Stimulated activated naive CD8-positive, alpha-beta T cell treated with anti-CD3 and anti-CD28 coated beads, Interleukin-15, Interleukin-2, amounts not matched to agents 100 ng/mL and 50 ng/mL, for 24 hours (primary cell): ENCODE data around the gene GCSAML.
"Not testable (repeated sequence)": the region's sequence is repeated elsewhere in the genome, so short reads cannot be mapped to it uniquely, and the experiment has no call there.

Experiments
- H3K27ac Mint-ChIP-seq: one replicate; pipeline ENCODE4 v1.8.0; 2021; ENCODE audit warnings: mild to moderate bottlenecking, mixed read lengths
- H3K27me3 Mint-ChIP-seq: one replicate; pipeline ENCODE4 v1.8.0; 2021; ENCODE audit warnings: mixed read lengths
- H3K36me3 Mint-ChIP-seq: one replicate; pipeline ENCODE4 v1.8.0; 2021; ENCODE audit warnings: low read depth, mixed read lengths
- H3K4me1 Mint-ChIP-seq: one replicate; pipeline ENCODE4 v1.8.0; 2021; ENCODE audit warnings: low read depth, mixed read lengths
- H3K4me3 Mint-ChIP-seq: one replicate; pipeline ENCODE4 v1.8.0; 2021; ENCODE audit warnings: mild to moderate bottlenecking, mixed read lengths
- H3K9me3 Mint-ChIP-seq: one replicate; pipeline ENCODE4 v1.8.0; 2021; ENCODE audit warnings: mixed read lengths

The GCSAML gene

DNA sequence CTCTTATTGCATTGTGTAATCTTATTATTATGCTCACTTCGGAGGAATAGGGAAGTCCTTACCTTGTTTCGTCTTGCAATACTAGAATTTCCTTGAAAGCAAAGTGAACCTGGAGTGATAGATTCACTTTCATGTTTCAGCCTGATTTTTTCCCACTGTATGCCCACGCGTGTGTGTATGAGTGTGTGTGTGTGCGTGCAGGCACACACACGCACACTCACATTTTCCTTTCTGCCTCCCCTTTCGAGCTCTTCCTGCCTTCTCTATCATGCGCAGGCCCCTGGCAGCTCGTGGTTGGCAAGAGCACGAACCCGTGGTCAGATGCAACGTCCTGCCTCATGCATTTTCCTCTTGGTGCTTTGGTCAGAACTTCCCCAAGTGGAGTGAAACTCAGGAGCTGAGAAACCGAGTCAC, at the start of gene GCSAML:
TSS of gene GCSAML (plus strand) at position 366 of the 414 bp plus-strand sequence. CDS start 58 bp downstream, outside the sequence.
- no peak within 1 kb of the TSS for H3K4me3 Mint-ChIP-seq

DNA sequence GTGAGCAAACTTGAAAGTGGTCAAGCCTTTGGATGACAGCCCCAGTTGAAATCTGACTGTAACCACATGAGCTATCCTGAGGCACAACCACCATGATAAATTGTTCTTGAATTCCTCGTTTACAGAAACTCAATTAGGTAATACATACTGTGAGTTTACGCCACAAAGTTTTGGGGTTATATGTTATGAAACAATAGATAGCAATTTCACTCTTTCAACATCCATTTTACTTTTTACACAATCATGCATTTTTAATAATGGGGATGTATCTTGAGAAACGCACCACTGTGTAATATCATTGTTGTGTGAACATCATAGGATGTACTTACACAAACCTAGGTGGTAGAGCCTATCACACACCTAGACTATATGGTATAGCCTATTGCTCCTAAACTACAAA, 48.1 kb upstream of the GCSAML start:
- Mint-ChIP-seq H3K4me3 (no peak overlapping the region), H3K27ac (no peak overlapping the region), H3K36me3 (no peaks in the 10 kb centered on the region), H3K4me1 (no peaks in the 10 kb centered on the region), H3K9me3 (no peaks in the 10 kb centered on the region), H3K27me3 (peaks cover 10% of the 10 kb centered on the region)

More for the DNA sequence above, at the start of gene GCSAML:
- H3K4me1 Mint-ChIP-seq: peaks cover 15% of the 10 kb centered on the region
- H3K36me3 Mint-ChIP-seq: no peaks in the 10 kb centered on the region
- H3K9me3 Mint-ChIP-seq: no peaks in the 10 kb centered on the region
- peak within 1 kb of the TSS; percentile 14 for H3K27ac Mint-ChIP-seq
- peaks cover 31% of the 10 kb centered on the region for H3K27me3 Mint-ChIP-seq

DNA sequence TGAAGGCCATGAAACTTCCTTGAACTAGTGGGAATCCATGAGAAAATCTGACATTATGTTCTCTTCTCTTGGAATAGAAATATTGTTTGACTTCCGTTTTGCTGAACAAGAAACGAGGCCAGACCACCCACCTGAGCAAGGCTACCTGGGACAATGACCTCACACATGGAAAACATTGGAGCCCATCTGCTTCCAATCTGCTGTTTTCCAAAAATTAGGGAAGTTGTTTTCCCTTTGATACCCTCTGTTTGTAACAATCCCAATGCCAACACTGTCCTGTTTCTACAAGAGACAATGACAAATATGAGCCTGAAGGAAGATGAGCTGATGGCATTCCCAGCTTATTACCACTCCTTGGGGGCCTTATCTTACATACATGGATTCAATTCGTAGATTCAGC, 42.1 kb upstream of the GCSAML start:
- Mint-ChIP-seq H3K27me3 (peaks cover 9% of the 10 kb centered on the region), H3K36me3 (no peaks in the 10 kb centered on the region), H3K9me3 (no peaks in the 10 kb centered on the region), H3K4me3 (no peak overlapping the region), H3K4me1 (no peaks in the 10 kb centered on the region), H3K27ac (no peak overlapping the region)

DNA sequence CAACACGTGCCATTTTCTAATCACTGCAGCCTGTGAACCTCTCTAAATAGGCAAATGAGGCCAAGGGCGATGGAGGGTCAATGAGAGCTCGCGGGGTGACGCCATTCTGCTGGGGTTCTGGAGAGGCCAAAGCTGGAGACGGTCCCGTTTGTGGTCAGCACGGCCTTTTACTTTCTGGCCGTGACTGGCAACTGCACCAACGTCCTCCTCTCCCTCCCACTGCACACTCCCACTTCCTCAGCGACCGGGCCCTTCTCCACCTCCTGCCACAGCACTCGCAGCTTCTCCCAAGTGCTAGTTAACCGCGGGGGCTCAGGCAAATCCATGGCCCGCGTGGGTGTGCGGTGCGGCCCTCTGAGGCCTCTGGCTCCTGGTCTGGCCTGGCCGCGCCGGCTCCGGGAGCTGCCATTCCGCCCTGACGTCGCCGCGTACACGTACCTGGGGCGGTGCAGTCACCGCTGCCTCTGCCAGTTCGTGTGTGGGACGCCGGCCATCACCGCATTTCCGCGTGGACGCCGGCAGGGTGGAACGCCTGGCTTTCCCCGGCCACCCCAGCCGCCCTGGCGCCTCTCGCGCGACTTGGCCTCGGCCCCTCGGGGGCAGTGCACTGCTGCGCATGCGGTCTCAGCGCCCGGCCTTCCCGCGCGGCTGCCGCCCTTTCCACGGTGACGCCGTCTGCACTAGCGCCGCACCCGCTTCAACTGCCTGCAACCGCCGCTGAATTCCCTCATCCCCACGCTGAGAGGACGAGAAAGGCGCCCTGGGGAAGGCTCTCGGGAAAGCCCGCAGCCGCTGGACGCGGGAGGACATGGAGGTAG, 30.9 kb upstream of the GCSAML start:
- H3K27me3 Mint-ChIP-seq: peaks cover 24% of the 10 kb centered on the region
- H3K27ac Mint-ChIP-seq: no peak overlapping the region
- H3K4me1 Mint-ChIP-seq: no peaks in the 10 kb centered on the region
- peaks cover 1% of the 10 kb centered on the region for H3K9me3 Mint-ChIP-seq
- no peak overlapping the region for H3K4me3 Mint-ChIP-seq
- H3K36me3 Mint-ChIP-seq: no peaks in the 10 kb centered on the region

DNA sequence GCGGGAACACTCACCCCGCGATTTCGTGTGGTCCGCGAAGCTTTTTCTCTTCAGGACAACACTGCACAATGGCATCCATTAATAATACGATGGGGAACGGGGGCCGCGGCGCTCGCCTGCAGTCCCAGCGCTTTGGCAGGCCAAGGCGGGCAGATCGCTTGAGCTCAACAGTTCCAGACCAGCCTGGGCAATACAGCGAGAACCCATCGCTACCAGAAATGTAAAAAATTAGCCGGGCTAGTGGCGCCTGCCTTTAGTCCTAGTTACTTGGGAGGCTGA, 30.4 kb upstream of the GCSAML start:
- Mint-ChIP-seq H3K27me3 (peaks cover 24% of the 10 kb centered on the region), H3K4me3 (no peak overlapping the region), H3K9me3 (peaks cover 3% of the 10 kb centered on the region), H3K27ac (no peak overlapping the region), H3K36me3 (no peaks in the 10 kb centered on the region), H3K4me1 (no peaks in the 10 kb centered on the region)

DNA sequence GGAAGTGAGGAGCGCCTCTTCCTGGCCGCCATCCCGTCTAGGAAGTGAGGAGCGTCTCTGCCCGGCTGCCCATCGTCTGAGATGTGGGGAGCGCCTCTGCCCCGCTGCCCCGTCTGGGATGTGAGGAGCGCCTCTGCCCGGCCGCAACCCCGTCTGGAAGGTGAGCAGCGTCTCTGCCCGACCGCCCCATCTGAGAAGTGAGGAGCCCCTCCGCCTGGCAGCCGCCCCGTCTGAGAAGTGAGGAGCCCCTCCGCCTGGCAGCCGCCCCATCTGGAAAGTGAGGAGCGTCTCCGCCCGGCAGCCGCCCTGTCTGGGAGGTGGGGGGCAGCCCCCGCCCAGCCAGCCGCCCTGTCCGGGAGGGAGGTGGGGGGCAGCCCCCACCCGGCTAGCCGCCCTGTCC, 27.0 kb upstream of the GCSAML start:
- not testable (repeated sequence) for H3K27ac Mint-ChIP-seq, H3K36me3 Mint-ChIP-seq, H3K4me3 Mint-ChIP-seq, H3K4me1 Mint-ChIP-seq, H3K9me3 Mint-ChIP-seq
- peaks cover 23% of the 10 kb centered on the region for H3K27me3 Mint-ChIP-seq

DNA sequence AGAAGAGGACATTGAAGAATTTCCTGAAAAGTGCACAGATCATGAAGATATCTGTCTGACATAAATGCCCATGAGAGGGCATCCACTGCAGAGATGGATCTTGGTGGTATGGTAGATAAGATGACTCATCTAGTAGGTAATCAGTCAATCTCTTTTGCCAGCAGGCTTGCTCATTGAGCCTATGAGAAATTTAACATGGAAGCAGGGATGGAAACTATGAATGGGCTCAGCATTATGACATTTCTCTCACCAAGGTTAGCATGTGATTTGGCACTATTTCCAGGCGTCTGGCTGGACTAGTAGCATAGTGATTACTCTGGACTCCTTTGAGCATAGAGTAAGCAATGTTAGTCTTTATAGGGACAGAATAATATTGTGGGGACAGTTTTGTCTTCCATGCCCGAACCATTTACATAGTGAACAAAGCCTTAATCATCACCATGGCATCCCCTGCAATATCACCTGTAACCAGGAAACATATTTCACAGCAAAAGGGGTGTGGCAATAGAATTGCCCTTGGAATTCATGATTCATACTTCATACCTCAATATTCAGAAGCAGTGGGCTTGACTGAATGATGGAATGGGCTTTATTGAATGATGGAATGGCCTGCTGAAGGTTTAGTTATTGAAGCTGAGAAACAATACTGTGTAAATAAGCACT, 20.0 kb upstream of the GCSAML start:
- Mint-ChIP-seq H3K36me3 (no peaks in the 10 kb centered on the region), H3K4me3 (no peak overlapping the region), H3K4me1 (peaks cover 15% of the 10 kb centered on the region), H3K27me3 (peaks cover 19% of the 10 kb centered on the region), H3K9me3 (no peaks in the 10 kb centered on the region), H3K27ac (no peak overlapping the region)

DNA sequence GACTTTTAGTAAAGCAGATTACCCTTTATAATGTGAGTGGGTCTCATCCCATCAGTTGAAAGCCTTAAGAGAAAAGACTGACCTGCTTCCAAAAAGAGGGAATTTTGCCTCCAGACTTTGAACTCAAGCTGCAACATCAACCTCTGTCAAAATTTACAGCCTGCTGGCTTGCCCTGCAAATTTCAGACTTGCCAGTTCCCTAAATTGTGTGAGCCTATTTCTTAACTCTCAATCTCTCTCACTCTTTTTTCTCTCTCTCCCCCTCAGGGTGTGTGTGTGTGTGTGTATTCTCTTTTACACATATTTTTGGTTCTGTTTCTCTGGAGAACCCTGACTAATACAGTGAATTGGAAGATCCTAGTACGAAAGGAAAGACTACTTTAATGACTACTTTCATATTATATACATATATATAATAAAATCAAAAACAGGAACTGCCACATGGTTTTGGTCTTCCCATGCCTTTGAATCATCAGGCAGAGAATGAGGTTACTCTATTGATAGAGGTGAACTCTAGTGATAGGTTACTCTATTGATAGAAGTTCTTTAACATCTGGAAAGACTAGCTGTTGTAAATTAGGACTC, 19.1 kb upstream of the GCSAML start:
- H3K4me3 Mint-ChIP-seq: no peak overlapping the region
- H3K9me3 Mint-ChIP-seq: no peaks in the 10 kb centered on the region
- peaks cover 15% of the 10 kb centered on the region for H3K4me1 Mint-ChIP-seq
- H3K36me3 Mint-ChIP-seq: no peaks in the 10 kb centered on the region
- H3K27ac Mint-ChIP-seq: no peak overlapping the region
- H3K27me3 Mint-ChIP-seq: peaks cover 14% of the 10 kb centered on the region

DNA sequence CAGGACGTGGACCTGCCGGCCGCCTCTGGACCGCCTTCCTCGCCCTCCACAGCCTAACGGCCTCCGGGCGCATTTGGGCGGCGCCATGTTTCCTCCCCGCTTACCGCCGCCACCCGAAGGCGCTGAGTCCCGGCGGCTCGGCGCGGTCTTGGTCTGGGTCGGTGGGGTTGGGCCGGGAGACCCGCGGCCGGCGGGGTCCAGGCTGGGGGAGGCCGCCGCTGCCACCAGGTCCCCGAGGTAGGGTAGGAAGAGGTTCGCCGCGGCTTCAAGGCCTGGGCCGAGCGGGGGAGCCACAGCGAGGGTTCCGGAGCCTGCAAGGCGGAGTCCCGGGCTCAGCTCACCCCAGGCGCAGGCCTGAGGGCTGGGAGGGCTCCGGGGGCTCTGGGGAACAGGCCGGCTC, 18.1 kb upstream of the GCSAML start:
- Mint-ChIP-seq H3K4me1 (peaks cover 15% of the 10 kb centered on the region), H3K27ac (no peak overlapping the region), H3K36me3 (no peaks in the 10 kb centered on the region), H3K4me3 (no peak overlapping the region), H3K27me3 (peaks cover 17% of the 10 kb centered on the region), H3K9me3 (no peaks in the 10 kb centered on the region)

DNA sequence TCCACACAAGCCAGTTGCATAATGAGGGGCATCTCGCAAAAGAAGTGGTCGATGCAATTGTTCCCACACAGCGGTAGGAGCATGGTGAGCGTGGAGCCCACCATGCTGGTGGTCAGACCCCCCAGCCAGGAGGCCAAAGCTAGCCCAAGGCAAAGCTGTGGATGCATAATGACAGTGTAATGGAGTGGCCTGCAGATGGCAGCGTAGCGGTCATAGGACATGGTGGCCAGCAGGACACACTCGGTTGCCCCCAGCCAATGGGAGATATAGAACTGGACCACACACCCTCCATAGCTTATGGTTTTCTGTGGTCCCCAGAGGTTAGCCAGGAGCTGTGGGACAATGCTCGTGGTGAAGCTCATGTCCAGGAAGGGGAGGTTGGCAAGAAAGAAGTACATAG, 17.0 kb upstream of the GCSAML start:
- no peak overlapping the region for H3K4me3 Mint-ChIP-seq
- peaks cover 9% of the 10 kb centered on the region for H3K27me3 Mint-ChIP-seq
- peaks cover 15% of the 10 kb centered on the region for H3K4me1 Mint-ChIP-seq
- H3K9me3 Mint-ChIP-seq: no peaks in the 10 kb centered on the region
- H3K27ac Mint-ChIP-seq: no peak overlapping the region
- H3K36me3 Mint-ChIP-seq: no peaks in the 10 kb centered on the region

DNA sequence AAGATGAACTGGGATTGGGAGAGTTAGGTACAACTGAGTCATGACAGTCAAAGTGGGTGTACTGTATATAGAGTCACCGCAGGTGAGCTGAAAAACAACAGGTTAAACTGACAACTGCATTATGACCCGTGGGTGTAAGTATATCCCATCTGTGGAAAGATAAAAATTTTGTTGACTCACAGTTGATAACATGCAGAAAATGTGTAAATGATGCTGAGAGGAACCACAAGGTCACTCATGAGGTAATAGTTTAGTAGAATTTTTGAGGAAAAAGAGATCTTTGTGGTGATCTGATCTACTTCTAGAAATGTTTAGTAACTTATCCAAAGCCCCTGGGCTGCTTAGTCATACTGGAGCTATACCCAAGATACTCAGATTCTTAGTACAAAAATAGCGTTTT, 13.5 kb upstream of the GCSAML start:
- no peaks in the 10 kb centered on the region for H3K4me1 Mint-ChIP-seq
- no peaks in the 10 kb centered on the region for H3K9me3 Mint-ChIP-seq
- H3K36me3 Mint-ChIP-seq: no peaks in the 10 kb centered on the region
- no peak overlapping the region for H3K4me3 Mint-ChIP-seq
- peaks cover 20% of the 10 kb centered on the region for H3K27me3 Mint-ChIP-seq
- H3K27ac Mint-ChIP-seq: no peak overlapping the region

DNA sequence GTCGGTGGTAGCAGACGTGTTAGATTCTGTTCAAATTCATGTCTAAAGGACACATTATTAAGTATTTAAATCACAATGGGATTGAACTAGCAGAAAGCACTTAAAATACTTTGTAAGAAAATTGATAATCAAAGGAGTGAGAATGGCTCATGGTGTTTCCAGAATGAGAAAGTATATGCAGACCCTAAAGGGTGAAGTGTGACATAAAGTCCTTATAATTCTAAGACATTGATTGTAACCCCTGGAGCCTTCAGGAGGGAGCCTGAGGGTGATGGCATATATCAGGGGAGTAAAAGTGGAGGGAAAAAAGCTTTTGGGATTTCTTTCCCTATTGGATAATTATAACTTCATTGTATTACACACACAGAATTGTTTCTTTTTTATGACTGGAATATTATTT, 12.6 kb upstream of the GCSAML start, which contains the start of gene OR2C3:
TSS of gene OR2C3 (minus strand) at position 101 of the 400 bp plus-strand sequence. CDS start 3,929 bp downstream, outside the sequence.
- Mint-ChIP-seq H3K27me3 (peaks cover 20% of the 10 kb centered on the region), H3K36me3 (no peaks in the 10 kb centered on the region), H3K4me3 (no peak within 1 kb of the TSS), H3K9me3 (no peaks in the 10 kb centered on the region), H3K4me1 (no peaks in the 10 kb centered on the region), H3K27ac (no peak within 1 kb of the TSS)

DNA sequence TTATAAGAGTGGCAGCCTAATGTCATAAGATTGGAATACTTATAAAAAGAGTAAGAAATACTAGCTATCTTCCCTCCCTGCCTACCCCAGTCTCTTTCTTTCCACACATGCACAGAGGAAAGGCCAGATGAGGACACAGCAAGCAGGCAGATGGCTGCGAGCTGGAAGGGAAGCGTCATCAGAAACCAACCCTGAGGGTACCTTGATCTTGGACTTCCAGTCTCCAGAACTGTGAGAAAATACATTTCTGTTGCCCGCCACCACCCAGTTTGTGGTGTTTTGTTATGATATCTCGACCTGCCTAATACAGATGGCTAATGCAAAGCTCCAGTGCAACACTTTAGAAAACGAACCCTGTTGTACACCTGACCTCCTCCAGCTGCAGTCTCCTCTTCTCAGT, 10.4 kb upstream of the GCSAML start:
- Mint-ChIP-seq H3K9me3 (no peaks in the 10 kb centered on the region), H3K36me3 (no peaks in the 10 kb centered on the region), H3K27ac (no peak overlapping the region), H3K4me1 (no peaks in the 10 kb centered on the region), H3K27me3 (peaks cover 16% of the 10 kb centered on the region), H3K4me3 (no peak overlapping the region)

DNA sequence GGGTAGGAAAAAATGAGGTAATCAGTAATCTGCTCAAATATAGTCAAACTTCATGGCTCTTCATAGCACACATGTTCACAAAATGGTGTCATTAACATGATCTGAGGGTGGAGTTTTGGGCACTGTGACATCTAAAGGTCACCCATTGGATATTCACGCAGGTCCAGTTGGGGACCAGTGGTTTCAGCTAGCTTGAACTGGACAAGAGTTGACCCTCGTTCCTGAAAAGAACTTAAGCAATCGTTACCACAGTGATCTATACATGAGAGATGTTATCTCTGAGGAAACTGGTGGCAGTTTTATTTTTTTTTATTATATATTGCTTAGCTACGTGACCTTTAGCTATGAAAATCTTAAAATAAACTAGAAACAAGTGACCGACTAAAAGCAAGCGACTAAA, 9.7 kb upstream of the GCSAML start:
- Mint-ChIP-seq H3K36me3 (no peaks in the 10 kb centered on the region), H3K9me3 (no peaks in the 10 kb centered on the region), H3K4me1 (no peaks in the 10 kb centered on the region), H3K4me3 (no peak overlapping the region), H3K27me3 (peaks cover 16% of the 10 kb centered on the region), H3K27ac (no peak overlapping the region)

DNA sequence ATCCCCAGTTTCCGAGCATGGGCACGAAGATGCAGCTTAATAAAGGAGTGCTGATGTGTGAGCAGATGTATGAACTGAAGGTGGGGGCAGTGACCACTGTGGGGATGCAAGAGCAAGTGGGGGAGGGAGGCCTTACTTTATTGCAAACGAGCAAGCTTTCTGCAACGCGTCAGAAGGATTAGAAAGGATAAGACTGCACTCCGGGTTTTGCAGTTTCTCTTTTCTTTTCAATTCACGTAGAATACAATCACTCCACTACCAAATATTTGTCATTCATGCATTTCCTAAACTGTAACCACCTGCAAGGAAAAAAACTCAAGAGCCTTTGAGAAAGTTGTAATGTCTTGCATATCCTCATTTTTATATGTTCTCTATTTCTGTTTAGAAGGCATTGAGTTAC, 8.4 kb upstream of the GCSAML start:
- Mint-ChIP-seq H3K9me3 (no peaks in the 10 kb centered on the region), H3K4me1 (no peaks in the 10 kb centered on the region), H3K36me3 (no peaks in the 10 kb centered on the region), H3K27me3 (peaks cover 15% of the 10 kb centered on the region), H3K4me3 (no peak overlapping the region), H3K27ac (no peak overlapping the region)
